WTC11 (cell line): ENCODE results near the gene ATP12A. TPM values are rescaled to one million over a fixed set of nuclear protein-coding genes. Genes with fewer than 3 reads are reported as not detected.

Source experiments
- ATAC-seq: fragments of 200-7000 bp; cut with Tn5 transposase; 2 replicates; pipeline ENCODE4 v1.10.0; 2021; ENCODE audit warnings: mild to moderate bottlenecking, moderate library complexity
- CTCF ChIA-PET: fragments of 300-600 bp; sonication (Branson Sonifier 250); formaldehyde crosslinking; loops from one replicate; lab custom pipeline; 2021; ENCODE audit warnings: antibody characterized with exemption; lab: Charles Lee
- POLR2A ChIA-PET: fragments of 350-600 bp; sonication (Branson Sonifier 250); formaldehyde crosslinking; loops from one replicate; lab custom pipeline; 2021; ENCODE audit warnings: antibody characterized with exemption; lab: Charles Lee
- DNase-seq: peaks from one replicate; pipeline ENCODE4 v3.0.0; 2021; ENCODE audit warnings: low spot score
- H3K27ac Mint-ChIP-seq: 2 replicates; pipeline ENCODE4 v1.8.0; 2021; ENCODE audit warnings: mixed read lengths
- H3K27me3 Mint-ChIP-seq: 2 replicates; pipeline ENCODE4 v1.8.0; 2021; ENCODE audit warnings: low read depth, mild to moderate bottlenecking, moderate library complexity, mixed read lengths
- H3K36me3 Mint-ChIP-seq: 2 replicates; pipeline ENCODE4 v1.8.0; 2021; ENCODE audit warnings: mixed read lengths
- H3K4me1 Mint-ChIP-seq: 2 replicates; pipeline ENCODE4 v1.8.0; 2022; ENCODE audit warnings: mixed read lengths
- H3K4me3 Mint-ChIP-seq: 2 replicates; pipeline ENCODE4 v1.8.0; 2021; ENCODE audit warnings: mild to moderate bottlenecking, moderate library complexity, mixed read lengths
- H3K9me3 Mint-ChIP-seq: 2 replicates; pipeline ENCODE4 v1.8.0; 2021; ENCODE audit warnings: mixed read lengths
- CREM ChIP-seq: sonication (generic); formaldehyde crosslinking; IDR thresholded peaks from 2 replicates; pipeline ENCODE4 v1.8.1; 2022; ENCODE audit warnings: mild to moderate bottlenecking, missing genetic modification reagents, moderate library complexity
- ETV6 ChIP-seq: sonication (generic); formaldehyde crosslinking; IDR thresholded peaks from 2 replicates; pipeline ENCODE4 v1.8.1; 2022; ENCODE audit warnings: mild to moderate bottlenecking, missing genetic modification reagents
- GTF2I ChIP-seq: fragments of 250-450 bp; sonication (Bioruptor Pico); conservative IDR thresholded peaks from 2 replicates; pipeline ENCODE4 v1.4.0; 2021; ENCODE audit warnings: mild to moderate bottlenecking
- HMGA2 ChIP-seq: fragments of 250-450 bp; sonication (Bioruptor Pico); IDR thresholded peaks from 2 replicates; pipeline ENCODE4 v1.4.0; 2021; ENCODE audit warnings: mild to moderate bottlenecking, moderate library complexity
- IRF1 ChIP-seq: sonication (generic); formaldehyde crosslinking; IDR thresholded peaks from 2 replicates; pipeline ENCODE4 v1.8.0; 2023; ENCODE audit warnings: missing genetic modification reagents
- IRF2 ChIP-seq: sonication (generic); formaldehyde crosslinking; IDR thresholded peaks from 2 replicates; pipeline ENCODE4 v1.8.0; 2022; ENCODE audit warnings: low read depth, missing genetic modification reagents, borderline replicate concordance
- MLX ChIP-seq: sonication (generic); formaldehyde crosslinking; IDR thresholded peaks from 2 replicates; pipeline ENCODE4 v1.8.1; 2023; ENCODE audit warnings: mild to moderate bottlenecking, missing genetic modification reagents, moderate library complexity
- NFE2L1 ChIP-seq: sonication (generic); formaldehyde crosslinking; IDR thresholded peaks from 2 replicates; pipeline ENCODE4 v1.8.1; 2023; ENCODE audit warnings: missing genetic modification reagents
- ZNF121 ChIP-seq: sonication (generic); formaldehyde crosslinking; IDR thresholded peaks from 2 replicates; pipeline ENCODE4 v1.8.0; 2023; ENCODE audit warnings: missing genetic modification reagents
- ZNF232 ChIP-seq: sonication (generic); formaldehyde crosslinking; IDR thresholded peaks from 2 replicates; pipeline ENCODE4 v1.8.0; 2022; ENCODE audit warnings: mild to moderate bottlenecking, missing genetic modification reagents
- ZNF263 ChIP-seq: sonication (generic); formaldehyde crosslinking; IDR thresholded peaks from 2 replicates; pipeline ENCODE4 v1.8.1; 2022; ENCODE audit warnings: low read depth, mild to moderate bottlenecking, moderate library complexity, missing genetic modification reagents
- ZNF396 ChIP-seq: fragments of 250-450 bp; sonication (Bioruptor Pico); IDR thresholded peaks from 2 replicates; pipeline ENCODE4 v1.8.0; 2021; ENCODE audit warnings: mild to moderate bottlenecking, moderate library complexity, borderline replicate concordance
- total RNA-seq: library from RNA; stranded (reverse); gene quantifications from 3 replicates; pipeline ENCODE4 v1.2.3, GENCODE V29; 2021
- TF ChIP-seq, protein P1 (sequence below): fragments of 250-450 bp; sonication (Bioruptor Pico); IDR thresholded peaks from 2 replicates; pipeline ENCODE4 v1.9.0; 2021; ENCODE audit warnings: mild to moderate bottlenecking, borderline replicate concordance
- TF ChIP-seq, protein P2 (sequence below): sonication (generic); formaldehyde crosslinking; IDR thresholded peaks from 2 replicates; pipeline ENCODE4 v1.8.1; 2023; ENCODE audit warnings: mild to moderate bottlenecking, missing genetic modification reagents
- TF ChIP-seq, protein P3 (sequence below): sonication (generic); formaldehyde crosslinking; IDR thresholded peaks from 2 replicates; pipeline ENCODE4 v1.8.0; 2022; ENCODE audit warnings: mild to moderate bottlenecking, missing genetic modification reagents
- TF ChIP-seq, protein P4 (sequence below): sonication (generic); formaldehyde crosslinking; IDR thresholded peaks from 2 replicates; pipeline ENCODE4 v1.8.1; 2022; ENCODE audit warnings: low read depth, mild to moderate bottlenecking, moderate library complexity, missing genetic modification reagents, borderline replicate concordance

Gene ATP12A
- total RNA-seq, 1 experiment from 2014 or later = 1.4 TPM

GRCh38 chr13:24718192-24718965, 38.2 kb downstream of the ATP12A start:
- H3K9me3 Mint-ChIP-seq = no peaks in the 10 kb centered on the region
- H3K27me3 Mint-ChIP-seq = no peaks in the 10 kb centered on the region; the same call in 1 of the 2 replicates
- DNase-seq (no peak), ATAC-seq (no peak)
- no peaks in the 10 kb centered on the region for H3K36me3 Mint-ChIP-seq
- no peak overlapping the region for H3K27ac Mint-ChIP-seq
- CTCF ChIA-PET = interaction anchor here (1.1 to 2.2 kb wide), 3 partner anchors 24 to 151 kb away, joined by 3 to 21 read pairs (median 8); partner anchors contain the start of gene ATP12A
- POLR2A ChIA-PET = no interaction called here
- H3K4me1 Mint-ChIP-seq = peaks cover 26% of the 10 kb centered on the region
- no peak overlapping the region for H3K4me3 Mint-ChIP-seq
- TF ChIP-seq HMGA2 = no peak
- TF ChIP-seq, protein P1, sequence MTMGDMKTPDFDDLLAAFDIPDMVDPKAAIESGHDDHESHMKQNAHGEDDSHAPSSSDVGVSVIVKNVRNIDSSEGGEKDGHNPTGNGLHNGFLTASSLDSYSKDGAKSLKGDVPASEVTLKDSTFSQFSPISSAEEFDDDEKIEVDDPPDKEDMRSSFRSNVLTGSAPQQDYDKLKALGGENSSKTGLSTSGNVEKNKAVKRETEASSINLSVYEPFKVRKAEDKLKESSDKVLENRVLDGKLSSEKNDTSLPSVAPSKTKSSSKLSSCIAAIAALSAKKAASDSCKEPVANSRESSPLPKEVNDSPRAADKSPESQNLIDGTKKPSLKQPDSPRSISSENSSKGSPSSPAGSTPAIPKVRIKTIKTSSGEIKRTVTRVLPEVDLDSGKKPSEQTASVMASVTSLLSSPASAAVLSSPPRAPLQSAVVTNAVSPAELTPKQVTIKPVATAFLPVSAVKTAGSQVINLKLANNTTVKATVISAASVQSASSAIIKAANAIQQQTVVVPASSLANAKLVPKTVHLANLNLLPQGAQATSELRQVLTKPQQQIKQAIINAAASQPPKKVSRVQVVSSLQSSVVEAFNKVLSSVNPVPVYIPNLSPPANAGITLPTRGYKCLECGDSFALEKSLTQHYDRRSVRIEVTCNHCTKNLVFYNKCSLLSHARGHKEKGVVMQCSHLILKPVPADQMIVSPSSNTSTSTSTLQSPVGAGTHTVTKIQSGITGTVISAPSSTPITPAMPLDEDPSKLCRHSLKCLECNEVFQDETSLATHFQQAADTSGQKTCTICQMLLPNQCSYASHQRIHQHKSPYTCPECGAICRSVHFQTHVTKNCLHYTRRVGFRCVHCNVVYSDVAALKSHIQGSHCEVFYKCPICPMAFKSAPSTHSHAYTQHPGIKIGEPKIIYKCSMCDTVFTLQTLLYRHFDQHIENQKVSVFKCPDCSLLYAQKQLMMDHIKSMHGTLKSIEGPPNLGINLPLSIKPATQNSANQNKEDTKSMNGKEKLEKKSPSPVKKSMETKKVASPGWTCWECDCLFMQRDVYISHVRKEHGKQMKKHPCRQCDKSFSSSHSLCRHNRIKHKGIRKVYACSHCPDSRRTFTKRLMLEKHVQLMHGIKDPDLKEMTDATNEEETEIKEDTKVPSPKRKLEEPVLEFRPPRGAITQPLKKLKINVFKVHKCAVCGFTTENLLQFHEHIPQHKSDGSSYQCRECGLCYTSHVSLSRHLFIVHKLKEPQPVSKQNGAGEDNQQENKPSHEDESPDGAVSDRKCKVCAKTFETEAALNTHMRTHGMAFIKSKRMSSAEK (CRISPR knock-in tag) = no peak
- no peak for TF ChIP-seq CREM
- TF ChIP-seq ETV6 (CRISPR knock-in tag) = no peak
- TF ChIP-seq, protein P2, sequence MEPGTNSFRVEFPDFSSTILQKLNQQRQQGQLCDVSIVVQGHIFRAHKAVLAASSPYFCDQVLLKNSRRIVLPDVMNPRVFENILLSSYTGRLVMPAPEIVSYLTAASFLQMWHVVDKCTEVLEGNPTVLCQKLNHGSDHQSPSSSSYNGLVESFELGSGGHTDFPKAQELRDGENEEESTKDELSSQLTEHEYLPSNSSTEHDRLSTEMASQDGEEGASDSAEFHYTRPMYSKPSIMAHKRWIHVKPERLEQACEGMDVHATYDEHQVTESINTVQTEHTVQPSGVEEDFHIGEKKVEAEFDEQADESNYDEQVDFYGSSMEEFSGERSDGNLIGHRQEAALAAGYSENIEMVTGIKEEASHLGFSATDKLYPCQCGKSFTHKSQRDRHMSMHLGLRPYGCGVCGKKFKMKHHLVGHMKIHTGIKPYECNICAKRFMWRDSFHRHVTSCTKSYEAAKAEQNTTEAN = no peak
- TF ChIP-seq, protein P3, sequence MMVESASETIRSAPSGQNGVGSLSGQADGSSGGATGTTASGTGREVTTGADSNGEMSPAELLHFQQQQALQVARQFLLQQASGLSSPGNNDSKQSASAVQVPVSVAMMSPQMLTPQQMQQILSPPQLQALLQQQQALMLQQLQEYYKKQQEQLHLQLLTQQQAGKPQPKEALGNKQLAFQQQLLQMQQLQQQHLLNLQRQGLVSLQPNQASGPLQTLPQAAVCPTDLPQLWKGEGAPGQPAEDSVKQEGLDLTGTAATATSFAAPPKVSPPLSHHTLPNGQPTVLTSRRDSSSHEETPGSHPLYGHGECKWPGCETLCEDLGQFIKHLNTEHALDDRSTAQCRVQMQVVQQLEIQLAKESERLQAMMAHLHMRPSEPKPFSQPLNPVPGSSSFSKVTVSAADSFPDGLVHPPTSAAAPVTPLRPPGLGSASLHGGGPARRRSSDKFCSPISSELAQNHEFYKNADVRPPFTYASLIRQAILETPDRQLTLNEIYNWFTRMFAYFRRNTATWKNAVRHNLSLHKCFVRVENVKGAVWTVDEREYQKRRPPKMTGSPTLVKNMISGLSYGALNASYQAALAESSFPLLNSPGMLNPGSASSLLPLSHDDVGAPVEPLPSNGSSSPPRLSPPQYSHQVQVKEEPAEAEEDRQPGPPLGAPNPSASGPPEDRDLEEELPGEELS (CRISPR knock-in tag) = no peak
- no peak for TF ChIP-seq ZNF232 (CRISPR knock-in tag)
- no peak for TF ChIP-seq ZNF263
- no peak for TF ChIP-seq IRF2
- TF ChIP-seq IRF1 (CRISPR knock-in tag) = no peak
- no peak for TF ChIP-seq NFE2L1 (CRISPR knock-in tag)
- TF ChIP-seq, protein P4, sequence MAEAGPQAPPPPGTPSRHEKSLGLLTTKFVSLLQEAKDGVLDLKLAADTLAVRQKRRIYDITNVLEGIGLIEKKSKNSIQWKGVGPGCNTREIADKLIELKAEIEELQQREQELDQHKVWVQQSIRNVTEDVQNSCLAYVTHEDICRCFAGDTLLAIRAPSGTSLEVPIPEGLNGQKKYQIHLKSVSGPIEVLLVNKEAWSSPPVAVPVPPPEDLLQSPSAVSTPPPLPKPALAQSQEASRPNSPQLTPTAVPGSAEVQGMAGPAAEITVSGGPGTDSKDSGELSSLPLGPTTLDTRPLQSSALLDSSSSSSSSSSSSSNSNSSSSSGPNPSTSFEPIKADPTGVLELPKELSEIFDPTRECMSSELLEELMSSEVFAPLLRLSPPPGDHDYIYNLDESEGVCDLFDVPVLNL (CRISPR knock-in tag) = no peak
- no peak for TF ChIP-seq MLX (CRISPR knock-in tag)
- no peak for TF ChIP-seq GTF2I
- no peak for TF ChIP-seq ZNF396 (CRISPR knock-in tag)
- TF ChIP-seq ZNF121 (CRISPR knock-in tag) = no peak
